ENCODE results near the gene TRDMT1.

TRDMT1 gene

DNA sequence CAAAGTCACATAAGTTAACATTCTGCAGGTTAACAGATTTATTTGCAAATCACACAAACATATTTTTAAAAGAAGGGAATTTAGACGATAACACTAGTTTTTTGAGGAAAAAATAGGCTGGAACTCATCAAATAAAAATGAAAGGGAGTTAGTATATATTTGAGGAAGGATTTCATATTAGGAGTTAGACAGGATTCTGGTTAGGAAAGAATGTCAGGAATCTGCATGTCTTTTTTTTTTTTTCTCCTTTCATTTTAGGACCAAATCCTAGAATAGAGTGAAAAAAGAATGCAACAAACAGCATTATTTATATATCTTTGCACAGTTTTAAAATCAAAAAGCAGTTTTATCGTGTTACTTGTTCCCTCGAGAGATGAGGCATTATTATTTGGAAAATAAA, 8.9 kb upstream of the TRDMT1 start:
- DNase-seq (ENCODE audit: low read depth in 3 of 3), result no peak

DNA sequence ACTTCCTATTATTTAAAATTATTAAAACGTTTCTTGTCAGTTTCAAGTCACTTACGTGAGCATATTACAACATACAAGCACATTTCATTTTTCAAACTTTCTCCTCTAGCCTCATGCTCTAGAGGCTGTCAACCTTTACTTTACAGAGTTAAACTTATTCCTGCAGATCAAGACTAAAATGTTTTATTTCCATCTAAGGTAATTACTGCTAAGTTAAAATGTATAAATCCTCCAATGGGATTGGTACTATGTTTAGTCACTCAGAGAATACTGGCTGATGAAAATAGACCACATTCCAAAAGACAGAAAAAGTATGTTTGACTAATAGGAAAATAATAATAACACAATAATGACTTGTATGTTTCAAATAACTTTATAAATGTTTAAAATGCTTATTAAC, 8.4 kb upstream of the TRDMT1 start:
- DNase-seq (ENCODE audit: low read depth in 3 of 3), result no peak

DNA sequence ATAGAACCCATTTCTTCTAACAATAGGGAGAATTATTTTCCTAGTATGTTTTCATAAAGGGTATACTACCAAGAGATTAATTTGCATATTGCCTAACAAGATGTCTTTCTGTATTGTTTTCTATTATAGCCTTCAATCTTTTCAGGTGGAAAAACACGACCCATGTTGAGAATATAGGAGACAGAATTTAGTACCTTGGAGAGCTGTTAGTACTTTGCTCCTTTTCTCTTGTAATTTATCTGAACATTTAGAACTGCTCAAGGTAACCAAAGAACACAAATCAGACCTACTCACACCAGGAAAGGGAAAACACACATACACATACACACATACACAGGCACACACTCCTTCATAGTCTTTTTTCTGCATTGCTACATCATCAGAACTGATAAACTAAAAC, 7.8 kb upstream of the TRDMT1 start:
- no peak for DNase-seq (ENCODE audit: low read depth in 3 of 3)

- no peak for DNase-seq (ENCODE audit: low read depth in 3 of 3)
Observed at GRCh38 chr10:17208476-17208875, 7.0 kb upstream of the TRDMT1 start.

DNA sequence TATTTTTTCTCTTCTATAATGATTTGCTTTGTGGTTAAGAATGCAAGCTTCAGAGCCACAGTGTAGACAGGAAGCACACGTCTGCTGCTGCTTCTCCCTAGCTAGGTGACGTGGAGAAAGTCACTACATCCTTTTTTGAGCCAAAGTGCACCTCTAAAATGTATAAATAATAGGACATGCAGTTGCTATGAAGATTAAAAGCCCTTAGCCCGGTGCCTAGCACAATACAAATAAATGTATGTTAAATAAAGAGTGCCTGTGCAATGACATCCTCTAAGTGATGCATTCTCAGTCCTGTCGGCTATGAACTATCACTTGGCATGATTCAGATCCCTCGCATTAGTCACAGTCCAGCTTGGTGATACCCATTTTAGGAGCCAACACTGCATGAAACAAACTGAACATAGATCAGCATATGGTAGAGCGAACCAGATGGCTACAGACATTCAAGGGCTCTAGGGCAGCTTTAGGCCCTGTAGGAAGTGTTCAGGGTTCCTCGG, 4.8 kb upstream of the TRDMT1 start:
- DNase-seq (ENCODE audit: low read depth in 3 of 3), result no peak

DNA sequence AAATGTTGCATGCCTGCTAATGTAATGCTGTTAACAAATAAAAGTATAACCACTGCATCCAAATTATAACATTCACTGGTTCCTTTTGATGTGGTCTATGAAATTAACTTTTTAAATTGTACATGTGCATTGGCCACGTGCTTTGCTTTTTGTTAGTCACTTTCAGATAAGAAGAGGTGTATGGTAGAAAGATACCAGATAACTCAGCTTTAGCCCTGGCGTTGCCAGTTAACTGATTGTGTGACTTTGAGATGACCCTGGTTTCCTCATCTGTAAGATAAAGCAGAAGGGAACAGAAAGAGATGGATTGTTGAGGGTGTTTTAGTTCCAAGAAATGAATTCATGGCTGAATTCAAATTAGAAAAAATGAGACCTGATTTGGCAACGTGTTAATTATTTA, 1.9 kb upstream of the TRDMT1 start:
- DNase-seq (ENCODE audit: low read depth in 3 of 3), result no peak

- no peak for DNase-seq (ENCODE audit: low read depth in 3 of 3)
Observed at GRCh38 chr10:17202999-17203398, 1.5 kb upstream of the TRDMT1 start.

- no peak for DNase-seq (ENCODE audit: low read depth in 3 of 3)
Observed at GRCh38 chr10:17202506-17202905, 1.0 kb upstream of the TRDMT1 start.

- no peak for DNase-seq (ENCODE audit: low read depth in 3 of 3)
Observed at GRCh38 chr10:17201794-17202116, 283 bp upstream of the TRDMT1 start.

GRCh38 chr10:17200001-17200911, 1.2 kb downstream of the TRDMT1 start:
- DNase-seq (ENCODE audit: low read depth in 3 of 3), result no peak

GRCh38 chr10:17199351-17199804, 2.1 kb downstream of the TRDMT1 start:
- no peak for DNase-seq (ENCODE audit: low read depth in 3 of 3)

DNA sequence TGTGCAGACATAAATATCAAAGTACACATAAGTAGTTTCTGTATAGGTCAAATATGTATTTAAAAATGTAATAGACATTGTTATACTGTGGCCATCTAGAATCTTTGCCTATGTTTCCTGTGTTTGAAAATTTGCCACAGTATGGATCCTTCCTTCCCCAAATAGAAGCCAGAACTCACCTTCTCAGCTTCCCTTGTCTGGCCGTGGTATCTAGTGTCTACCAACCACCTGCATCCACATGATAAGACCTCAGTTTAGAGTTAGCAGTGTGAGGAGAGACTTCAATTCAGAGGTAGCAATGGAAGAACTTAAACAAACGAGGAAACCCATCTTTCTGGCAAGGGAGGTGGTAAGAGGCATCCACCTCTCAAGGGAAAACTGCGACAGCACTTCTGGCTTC, 4.9 kb downstream of the TRDMT1 start:
- DNase-seq (ENCODE audit: low read depth in 3 of 3), result no peak

DNA sequence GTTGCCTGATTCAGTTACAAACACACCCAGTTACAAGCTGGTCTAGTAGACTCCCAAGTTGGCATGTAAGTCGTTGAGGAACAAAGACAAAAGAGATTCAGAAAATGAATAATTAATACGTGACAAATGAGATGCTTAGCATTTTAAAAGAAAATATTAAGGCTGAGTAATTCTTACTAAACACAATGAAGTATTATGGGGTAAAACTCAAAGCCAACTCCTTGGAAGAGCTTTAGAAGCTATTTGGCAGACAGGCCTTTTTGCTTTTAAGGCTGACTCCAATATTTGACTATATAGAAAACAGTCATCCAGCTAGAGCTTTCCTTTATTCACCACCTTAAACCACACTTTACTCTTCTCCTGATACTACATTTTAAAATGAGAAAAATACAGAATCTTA, 5.4 kb downstream of the TRDMT1 start:
- no peak for DNase-seq (ENCODE audit: low read depth in 3 of 3)

- DNase-seq (ENCODE audit: low read depth in 3 of 3), result no peak
Observed at GRCh38 chr10:17195083-17195482, 6.4 kb downstream of the TRDMT1 start.

GRCh38 chr10:17190602-17191001, 10.9 kb downstream of the TRDMT1 start:
- no peak for DNase-seq (ENCODE audit: low read depth in 3 of 3)

- no peak for DNase-seq (ENCODE audit: low read depth in 3 of 3)
Observed at GRCh38 chr10:17188644-17189172, 12.8 kb downstream of the TRDMT1 start.

DNA sequence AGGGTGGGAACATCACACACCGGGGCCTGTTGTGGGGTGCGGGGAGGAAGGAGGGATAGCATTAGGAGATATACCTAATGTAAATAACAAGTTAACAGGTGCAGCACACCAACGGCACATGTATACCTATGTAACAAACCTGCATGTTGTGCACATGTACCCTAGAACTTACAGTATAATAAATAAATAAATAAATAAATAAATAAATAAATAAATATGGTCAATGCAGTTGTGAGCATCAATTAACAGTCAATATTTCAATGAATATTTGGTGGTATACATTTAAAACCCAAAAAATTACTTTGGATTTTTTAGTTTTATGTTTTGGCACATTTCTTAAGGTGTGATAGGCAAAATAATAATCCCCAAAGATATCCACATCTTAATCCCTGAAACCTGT, 15.6 kb downstream of the TRDMT1 start:
- no peak for DNase-seq (ENCODE audit: low read depth in 3 of 3)

GRCh38 chr10:17183110-17183509, 18.4 kb downstream of the TRDMT1 start:
- DNase-seq (ENCODE audit: low read depth in 3 of 3), result no peak

GRCh38 chr10:17181751-17182150, 19.7 kb downstream of the TRDMT1 start:
- no peak for DNase-seq (ENCODE audit: low read depth in 3 of 3)

GRCh38 chr10:17181110-17181509, 20.4 kb downstream of the TRDMT1 start:
- no peak for DNase-seq (ENCODE audit: low read depth in 3 of 3)

DNA sequence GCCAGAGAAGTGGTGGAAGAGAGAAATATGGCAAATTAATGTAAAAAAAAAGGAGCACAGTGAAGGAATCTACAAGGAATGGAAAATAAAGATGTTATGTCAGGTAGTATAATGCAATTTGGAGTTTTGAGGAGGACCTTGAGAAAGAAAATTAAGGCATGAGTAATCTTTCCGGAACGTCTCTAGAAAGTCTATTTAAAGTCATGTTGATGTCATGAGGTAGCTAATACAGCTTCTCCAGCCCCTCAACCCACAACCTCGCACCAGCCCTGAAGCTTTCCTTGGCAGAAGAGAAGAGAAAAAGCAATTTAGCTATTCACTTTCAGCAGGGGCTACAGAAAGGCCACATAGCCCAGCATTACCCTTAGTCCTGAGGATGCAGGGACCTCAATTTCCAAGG, 22.5 kb downstream of the TRDMT1 start:
- DNase-seq (ENCODE audit: low read depth in 3 of 3), result no peak

- no peak for DNase-seq (ENCODE audit: low read depth in 3 of 3)
Observed at GRCh38 chr10:17178006-17178405, 23.5 kb downstream of the TRDMT1 start.

- no peak for DNase-seq (ENCODE audit: low read depth in 3 of 3)
Observed at GRCh38 chr10:17177014-17177413, 24.5 kb downstream of the TRDMT1 start.

Measured in stimulated activated CD4-positive, alpha-beta T cell treated with anti-CD3 and anti-CD28 coated beads, TNF-alpha, amount 100 ng/mL, for 48 hours (primary cell).